NCI-H345 treated with DMSO at 0.1 percent for 48 hours (cell line): ENCODE results near the gene AKTIP.
"Not testable (repeated sequence)": the region's sequence is repeated elsewhere in the genome, so short reads cannot be mapped to it uniquely, and the experiment has no call there.

Source experiments
- DNase-seq: peaks from one replicate; lab custom pipeline; 2025; ENCODE audit not compliant: unreplicated experiment; lab: John Stamatoyannopoulos, UW

Gene AKTIP

DNA sequence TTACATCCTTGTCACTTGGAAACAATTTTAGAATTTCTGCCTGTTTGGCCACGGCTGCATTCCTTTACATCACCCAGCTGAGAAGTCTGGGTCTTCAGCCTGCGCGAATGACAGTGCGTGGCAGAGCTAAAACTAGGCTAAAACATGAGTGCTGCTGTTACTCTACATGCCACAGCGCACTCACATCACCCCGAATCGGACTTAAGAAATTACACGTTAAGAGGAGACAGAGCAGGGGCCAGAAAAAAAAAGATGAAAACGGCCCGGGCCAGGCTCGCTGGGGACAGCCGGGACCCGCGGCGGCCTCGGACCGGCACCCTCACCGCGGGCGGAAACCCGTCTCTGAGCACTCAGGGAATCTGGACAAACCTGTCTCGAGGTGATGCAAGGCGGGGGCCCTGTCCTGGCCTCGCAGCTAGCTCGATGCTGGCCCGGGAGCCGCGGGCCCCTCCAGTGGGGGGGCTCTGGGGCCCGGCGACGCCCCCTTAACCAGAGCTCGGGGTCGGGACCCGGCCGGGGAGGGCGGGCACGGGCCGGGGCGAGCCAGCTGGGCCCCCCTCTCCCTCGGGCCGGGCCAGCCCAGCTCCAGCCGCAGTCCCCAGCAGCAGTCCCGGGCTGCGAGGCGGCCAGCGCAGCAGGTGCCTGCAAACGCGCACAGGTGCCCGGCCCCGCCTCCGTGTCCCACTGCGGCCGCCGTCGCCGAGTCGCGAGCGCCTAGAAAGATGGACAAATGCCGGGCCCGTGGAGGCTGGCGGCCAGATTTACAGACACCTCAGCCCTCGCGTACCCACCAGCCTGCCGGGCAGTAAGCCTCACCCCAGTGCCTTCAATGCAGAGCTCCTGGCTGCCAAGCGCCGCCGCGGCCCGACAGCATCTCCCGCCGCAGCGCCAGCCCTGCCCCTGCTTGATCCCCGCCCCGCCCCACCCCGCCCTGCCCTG is at the start of gene AKTIP:
AKTIP (minus strand) TSS at position 879 of the 939 bp plus-strand sequence. CDS start 2,950 bp downstream, outside the sequence.
- DNase-seq: peak; percentile 51

DNA sequence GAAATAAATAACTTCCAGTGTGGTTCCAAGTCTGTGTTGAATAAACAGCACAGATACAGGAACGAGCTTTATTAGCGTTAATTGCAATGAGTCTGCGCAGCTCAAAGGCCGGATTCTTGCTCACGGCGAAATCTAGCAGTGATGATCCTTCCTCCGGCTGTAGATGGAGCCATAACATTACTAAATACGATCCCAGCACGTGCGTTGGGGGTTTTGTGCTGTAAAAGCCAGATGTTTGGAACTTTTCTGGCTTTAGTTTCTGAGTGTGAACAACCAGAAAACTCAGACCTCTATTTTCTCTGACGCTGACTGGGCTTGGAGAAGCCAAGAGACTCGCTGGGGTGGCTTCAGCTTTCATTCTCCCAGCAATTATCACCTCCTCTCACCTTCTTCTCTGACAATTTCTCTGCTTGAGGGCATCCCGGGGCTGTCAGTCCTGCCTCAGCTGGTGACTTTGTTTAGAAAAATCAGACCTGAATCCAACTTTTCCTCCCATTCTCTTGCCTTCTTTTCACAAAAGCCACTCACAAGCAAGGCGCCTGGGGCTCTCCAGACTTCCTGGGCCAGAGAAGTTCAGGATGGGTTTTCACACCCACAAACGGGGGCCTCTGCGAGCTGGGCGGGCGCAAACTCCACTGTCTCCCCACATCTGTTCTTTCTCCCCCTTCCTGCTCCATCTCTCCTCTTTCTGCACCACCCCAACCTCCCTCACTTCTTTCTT is 47.1 kb upstream of the AKTIP start:
- DNase-seq: peak; percentile 62

DNA sequence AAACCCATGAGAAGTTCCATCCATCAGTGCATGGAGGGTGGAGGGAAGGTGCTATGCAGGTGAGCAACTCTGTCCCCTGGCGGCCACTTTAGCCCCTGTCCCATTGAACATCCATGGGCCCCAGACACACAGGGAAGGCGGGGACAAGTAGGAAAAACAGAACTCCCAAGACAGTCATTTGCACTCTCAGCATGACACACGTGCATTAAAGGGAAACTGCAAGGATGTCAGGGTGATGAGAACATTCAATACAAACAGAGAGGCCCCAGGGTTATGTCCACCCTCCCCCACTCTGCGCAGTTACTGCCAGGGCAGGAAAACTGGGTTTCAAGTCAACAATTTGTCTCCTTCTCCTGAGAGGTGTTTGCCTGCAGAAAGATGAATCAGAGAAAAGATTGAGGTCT is 44.0 kb upstream of the AKTIP start:
- DNase-seq: no peak

DNA sequence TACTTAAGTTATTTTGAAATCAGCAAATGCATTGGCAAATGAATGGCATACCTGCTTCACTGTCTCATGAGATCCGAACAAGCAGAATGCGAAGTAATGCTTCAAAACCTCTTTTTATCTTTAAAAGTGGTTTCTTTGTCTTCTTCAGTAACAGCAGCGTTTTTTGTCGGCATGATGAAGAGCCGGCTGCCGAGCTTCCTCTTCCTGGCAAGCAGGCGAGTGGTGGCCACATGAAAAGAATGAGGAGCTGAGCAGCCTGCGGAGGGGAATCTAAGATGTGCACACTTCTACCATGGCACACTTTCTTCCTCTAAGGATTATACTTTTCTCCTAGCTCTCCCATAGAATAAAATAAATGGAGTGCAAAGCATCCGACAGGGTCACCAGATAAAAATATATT is 42.4 kb upstream of the AKTIP start:
- DNase-seq: no peak

DNA sequence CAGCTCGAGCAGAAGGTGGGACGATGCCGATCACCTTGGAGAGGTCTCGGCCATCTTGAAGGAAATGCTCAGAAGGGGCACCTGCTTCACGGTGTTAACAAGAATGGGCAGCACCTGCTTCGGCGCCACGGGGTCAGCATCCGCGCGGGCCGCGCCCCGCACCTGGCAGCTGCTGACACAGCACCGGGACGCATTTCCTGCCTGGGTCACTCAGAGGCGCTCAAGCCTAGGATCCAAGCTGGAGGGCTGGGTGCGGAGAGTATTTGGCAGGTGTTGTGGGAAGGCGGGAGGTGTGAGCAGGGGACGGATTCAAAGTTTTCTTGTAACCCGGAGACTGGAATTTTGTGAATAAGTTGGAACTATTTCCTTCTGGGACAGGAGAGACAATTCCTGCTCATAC is 39.3 kb upstream of the AKTIP start:
- no peak for DNase-seq

DNA sequence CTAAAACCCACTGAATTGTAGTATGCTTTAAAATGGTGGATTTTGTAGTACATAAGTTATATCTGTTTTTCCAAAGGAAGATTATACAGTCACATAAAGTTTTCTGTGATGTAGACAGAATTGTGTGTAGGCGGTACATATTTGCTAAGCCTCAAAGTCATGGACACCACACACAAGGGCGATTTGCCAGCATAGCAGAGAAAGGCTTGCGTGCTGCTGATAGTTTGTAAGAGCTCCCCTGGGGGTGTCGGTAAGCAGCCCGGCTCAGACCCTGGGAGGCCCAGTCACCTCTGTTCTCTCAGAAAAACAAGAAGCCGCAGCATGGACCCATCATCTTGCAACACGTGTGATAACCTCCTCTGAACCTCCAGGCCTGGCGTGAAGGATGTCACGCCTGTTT is 38.3 kb upstream of the AKTIP start:
- DNase-seq: no peak

DNA sequence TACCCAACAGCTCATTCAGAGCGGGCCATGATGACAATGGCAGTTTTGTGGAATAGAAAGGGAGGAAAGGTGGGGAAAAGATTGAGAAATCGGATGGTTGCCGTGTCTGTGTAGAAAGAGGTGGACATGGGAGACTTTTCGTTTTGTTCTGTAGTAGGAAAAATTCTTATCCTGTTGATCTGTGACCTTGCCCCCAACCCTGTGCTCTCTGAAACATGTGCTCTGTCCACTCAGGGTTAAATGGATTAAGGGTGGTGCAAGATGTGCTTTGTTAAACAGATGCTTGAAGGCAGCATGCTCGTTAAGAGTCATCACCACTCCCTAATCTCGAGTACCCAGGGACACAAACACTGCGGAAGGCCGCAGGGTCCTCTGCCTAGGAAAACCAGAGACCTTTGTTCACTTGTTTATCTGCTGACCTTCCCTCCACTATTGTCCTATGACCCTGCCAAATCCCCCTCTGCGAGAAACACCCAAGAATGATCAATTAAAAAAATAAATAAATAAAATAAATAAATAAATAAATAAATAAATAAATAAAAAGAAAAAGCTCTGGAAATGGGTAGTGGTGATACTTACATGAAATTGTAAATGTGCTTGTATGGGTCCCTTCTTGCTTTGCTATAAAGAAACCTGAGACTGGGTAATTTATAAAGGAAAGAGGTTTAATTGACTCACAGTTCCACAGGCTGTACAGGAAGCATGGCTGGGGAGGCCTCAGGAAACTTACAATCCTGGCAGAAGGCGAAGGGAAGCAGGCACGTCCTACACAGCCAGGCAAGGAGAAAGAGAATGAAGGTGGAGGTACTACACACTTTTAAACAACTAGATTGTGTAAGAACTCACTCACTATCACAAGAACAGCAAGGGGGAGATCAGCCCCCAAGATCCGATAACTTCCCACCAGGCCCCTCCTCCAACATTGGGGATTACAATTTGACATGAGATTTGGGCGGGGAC is 37.0 kb upstream of the AKTIP start:
- DNase-seq: not testable (repeated sequence)

DNA sequence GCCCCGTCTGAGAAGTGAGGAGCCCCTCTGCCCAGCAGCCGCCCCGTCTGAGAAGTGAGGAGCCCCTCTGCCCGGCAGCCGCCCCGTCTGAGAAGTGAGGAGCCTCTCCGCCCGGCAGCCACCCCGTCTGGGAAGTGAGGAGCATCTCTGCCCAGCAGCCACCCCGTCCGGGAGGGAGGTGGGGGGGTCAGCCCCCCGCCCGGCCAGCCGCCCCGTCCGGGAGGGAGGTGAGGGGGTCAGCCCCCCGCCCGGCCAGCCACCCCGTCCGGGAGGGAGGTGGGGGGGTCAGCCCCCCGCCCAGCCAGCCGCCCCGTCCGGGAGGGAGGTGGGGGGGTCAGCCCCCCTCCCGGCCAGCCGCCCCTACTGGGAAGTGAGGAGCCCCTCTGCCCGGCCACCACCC is 36.3 kb upstream of the AKTIP start:
- DNase-seq: not testable (repeated sequence)

DNA sequence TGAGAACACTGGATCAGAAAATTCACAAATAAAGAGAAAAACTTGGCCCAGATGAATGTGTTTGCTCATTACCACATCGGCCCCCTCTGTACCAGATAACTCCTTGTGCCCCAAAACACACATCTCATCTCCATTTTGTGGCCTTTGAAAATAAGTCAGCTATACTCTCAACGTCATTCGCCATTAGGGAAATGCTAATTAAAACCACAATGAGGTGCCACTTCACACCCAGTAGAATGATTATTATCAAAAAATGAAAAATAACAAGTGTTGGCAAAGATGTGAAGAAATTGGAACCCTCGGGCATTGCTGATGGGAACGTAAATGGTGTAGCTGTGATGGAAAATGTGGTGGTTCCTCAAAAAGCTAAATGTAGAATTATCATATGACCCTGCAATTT is 34.6 kb upstream of the AKTIP start:
- DNase-seq: no peak

DNA sequence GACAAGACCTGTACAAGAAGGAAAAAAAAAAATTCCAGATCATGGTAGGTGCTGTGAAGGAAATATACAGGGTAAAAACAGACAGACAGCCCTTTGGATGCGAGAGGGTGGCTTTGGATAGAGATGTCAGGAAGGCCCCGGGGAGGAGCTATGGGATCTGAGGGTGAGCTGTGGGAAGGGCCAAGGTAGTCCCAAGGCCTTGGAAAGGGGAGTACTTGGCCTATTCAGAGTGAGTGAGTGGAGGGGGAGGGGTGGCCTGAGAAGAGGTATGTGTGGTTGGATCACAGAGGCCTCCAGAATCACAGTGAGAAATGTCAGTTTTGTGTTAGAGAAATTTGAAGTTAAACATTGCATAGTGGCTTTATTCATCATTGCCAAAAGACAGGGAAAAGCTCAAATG is 31.2 kb upstream of the AKTIP start:
- no peak for DNase-seq

DNA sequence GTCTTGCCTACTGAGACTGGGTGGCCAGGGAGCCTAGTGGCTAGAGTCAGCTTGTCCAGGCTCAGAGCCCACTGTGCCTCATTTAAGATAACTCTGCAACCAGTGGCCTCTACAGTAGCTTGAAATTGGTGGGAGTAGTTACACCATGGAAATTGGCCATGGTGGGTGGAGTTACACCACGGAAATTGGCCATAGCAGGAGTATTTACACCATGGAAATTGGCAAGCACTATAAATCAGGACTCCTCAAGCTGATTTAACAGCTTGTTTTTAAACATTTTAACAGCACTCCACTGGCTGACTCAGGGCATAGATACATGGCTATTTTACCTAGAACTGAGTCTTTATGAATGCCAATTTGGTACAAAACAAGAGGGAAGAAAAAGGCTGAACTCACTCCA is 27.7 kb upstream of the AKTIP start:
- no peak for DNase-seq

DNA sequence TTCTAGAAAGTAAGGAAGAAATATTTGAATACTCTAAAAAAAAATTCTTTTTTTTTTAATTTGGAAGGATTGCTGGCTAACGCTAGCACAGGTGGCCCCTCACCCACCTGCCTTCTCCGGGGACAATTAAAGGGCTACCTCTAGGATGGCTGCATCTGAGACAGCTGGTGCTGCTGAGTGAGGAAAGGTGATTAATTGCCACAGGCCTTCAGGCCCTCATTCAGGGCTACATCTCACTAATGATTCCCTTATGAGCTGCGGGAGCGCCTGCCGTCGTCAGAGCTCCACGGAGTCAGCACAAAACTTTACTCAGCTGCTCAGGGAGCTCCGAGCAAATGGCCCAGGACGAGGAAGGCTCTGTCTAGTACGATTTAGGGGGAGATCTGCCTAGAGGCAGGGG is 27.0 kb upstream of the AKTIP start:
- no peak for DNase-seq

DNA sequence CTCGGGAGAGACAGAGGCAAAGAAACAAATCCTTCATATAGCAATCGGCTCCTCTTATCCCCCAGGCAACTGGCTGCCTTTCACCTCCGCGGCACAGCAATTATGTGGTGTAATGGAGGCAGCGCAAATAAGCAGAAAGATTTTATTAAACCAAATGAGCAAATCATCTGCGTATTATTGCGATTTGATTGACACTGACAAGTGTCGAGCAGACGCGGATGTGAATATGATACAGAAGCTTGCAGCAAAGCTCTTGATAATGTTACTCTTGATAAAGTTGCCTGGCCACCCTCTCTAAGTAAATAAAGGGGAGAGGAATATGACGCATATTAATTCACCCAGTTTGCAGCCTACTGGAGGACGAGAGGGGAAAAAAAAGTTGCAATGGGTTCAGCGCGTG is 26.5 kb upstream of the AKTIP start:
- no peak for DNase-seq

DNA sequence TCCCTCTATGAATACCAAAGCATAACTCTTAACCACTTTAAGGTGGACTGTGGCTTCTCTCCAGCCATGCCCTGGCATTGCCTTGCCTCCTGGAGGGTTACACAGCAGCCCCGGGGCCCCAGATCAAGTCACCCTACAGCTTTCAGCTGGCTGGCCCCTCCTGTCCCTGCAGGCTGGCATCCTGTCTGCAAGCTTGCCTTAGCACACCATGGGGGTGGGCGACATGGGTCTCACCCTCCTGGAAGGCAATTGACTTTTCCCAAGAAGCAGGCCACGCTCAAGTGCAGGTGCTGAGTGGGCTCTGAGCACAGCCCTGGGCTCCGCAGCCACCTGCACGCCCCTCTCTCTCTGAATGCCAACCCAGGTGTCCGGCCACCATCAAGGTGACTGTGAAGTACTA is 25.8 kb upstream of the AKTIP start:
- no peak for DNase-seq

DNA sequence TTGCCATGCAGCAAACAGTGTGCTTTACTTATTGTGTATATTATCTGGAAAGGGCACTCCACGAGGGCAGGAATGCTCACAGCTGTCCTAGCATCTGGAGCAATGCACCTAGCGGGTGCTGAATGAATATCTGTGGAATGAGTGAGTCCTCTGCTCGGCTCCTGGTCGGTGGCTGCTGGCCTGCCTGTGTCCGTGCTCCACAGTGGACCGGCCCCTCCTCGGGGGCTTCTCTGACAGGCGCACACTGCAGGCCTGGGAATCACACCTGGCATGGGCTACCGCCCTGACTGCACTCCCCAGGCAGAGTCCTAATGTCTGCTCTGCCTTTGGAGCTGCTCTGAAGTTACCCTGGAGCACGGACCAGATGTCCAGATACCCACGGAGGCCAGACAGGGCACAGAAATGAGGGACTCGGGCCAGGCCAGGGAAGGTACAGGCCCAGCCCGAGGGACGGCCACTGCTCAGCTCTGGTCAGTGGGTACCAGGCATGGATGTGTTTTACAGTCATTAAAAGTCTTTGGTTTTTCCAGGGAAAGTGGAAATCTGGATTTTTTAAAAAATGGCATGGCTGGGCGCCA is 21.1 kb upstream of the AKTIP start:
- no peak for DNase-seq

DNA sequence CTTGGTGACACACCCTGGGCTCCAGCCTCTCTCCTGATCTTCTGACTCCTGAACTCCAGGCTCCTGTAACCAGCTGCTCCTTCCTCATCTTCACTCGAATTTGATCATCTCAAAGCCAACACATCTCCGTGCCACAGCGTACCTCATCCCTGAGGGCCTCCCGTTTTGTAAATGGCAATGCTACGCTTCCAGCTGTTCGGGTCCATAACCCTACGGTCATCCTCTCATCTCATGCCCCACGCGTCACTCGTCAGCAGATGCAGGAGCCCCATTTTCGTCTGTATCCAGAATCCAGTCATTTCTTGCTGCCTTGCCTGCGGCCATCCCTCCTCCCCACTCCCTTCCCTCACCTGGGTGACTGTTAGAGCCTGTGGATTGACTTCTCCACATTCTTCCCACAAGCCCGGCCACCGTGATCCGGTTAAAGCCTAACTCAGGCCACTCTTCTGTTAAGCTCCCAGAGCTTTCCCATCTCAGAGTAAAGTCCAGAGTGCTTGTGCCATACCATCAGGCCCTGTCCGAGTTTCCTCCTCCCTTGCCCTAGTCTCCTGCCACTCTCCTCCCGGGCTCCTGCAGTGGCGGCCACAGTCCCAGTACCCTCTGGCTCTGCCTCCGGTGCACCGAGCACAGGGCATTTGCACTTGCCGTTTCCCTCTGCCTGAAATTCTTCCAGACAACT is 20.3 kb upstream of the AKTIP start:
- no peak for DNase-seq

DNA sequence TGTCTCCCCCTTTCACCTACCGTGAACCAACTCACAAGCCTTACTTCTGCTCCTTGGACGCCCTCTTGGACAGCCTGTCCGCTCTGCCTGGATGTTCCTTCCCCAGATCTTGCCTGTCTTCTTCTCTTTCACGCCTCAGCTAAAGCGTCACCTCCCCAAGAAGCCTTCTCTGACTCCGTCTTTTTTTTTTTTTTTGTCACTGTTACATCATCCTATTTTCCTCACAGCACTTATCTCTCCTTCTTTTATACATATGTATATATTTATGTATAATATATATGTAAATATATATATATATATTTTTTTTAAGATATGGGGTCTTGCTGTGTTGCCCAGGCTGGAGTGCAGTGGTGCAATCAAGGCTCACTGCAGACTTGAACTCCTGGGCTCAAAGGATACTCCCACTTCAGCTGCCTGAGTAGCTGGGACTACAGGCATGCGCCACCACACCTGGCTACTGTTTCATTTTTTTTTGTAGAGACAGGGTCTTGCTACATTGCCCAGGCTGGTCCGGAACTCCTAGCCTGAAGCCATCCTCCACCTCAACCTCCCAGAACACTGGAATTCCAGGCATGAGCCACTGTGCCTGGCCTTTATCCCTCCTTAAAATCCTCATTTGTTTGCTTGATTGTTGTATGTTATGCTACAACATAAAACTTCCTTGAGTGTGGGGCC is 16.5 kb upstream of the AKTIP start:
- DNase-seq: no peak

DNA sequence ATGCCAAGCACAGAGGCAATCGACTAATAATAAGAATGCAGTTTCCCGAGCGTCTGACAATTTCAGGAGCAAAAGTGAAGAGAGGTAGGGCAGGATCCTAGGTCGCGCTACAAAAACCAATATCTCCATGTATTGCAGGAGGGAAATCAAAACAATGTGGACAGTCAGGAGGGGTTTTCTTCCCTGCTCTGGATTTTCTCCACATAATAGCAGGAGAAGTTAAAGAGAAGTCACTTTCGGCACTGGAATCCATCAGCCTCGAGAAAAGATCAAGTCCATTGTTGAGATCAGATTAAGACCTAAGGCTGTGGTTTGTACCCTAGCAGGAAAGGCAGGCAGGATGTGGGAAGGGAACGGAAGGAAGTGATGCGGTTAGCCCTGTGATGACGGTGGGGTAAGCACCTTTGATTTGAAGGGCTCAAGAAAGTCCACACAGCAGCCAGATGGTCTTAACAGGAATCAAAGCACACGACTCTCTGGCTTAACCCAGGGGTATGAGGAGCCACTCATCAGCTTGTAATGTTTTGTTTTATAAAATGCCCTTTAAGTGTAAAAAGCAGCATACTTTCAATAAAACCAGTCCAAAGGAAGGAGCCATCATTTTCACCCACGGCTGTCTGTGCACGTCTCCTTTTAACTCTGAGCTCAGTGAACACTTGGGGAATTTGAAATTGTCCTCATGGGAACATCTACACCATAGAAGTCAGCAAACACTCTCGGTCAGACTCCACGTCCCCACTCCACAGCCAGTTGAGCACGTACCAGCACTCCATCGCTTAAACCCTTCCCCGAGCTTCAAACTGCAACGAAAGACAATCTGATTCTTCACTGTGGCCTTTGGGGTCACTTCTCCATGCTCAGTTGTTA is 15.8 kb upstream of the AKTIP start:
- no peak for DNase-seq

DNA sequence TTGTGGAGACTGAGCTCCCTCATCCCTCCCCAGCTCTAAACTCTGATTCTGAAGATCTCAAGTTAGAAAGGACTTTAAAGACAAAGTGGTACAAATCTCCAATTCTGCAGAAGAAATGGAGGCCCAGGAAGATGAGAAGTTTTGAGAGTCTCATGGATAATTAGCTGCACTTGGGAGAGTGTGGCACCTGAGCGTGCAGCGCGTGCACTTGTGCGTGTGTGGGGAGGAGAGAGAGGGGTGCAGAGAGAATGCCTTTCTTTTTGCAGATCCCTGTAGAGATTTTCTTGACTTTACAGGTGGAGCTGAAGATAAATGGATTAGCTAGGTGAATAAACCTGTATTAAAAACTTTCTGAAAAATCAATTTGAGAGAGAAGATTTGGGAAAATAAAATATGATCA is 14.8 kb upstream of the AKTIP start:
- no peak for DNase-seq
